Epithelial cell of proximal tubule (primary cell): ENCODE measurements around the gene CTRB1. TPM values are rescaled to one million over a fixed set of nuclear protein-coding genes. Genes with fewer than 3 reads are reported as not detected.

ENCODE experiments used
- DNase-seq: peaks from one replicate; pipeline ENCODE4 v3.0.0-alpha.2; 2011; ENCODE audit warnings: low read depth
- H3K4me3 ChIP-seq: 2 replicates; pipeline ENCODE4 v1.5.1; 2011; ENCODE audit warnings: low read depth, mild to moderate bottlenecking, low read length
- total RNA-seq: library from RNA; depleted of rRNA; stranded (reverse); fragments of >200 nt; gene quantifications from 2 replicates; pipeline ENCODE4 v1.2.3, GENCODE V29; 2015
- TF ChIP-seq, protein P1 (sequence below): conservative IDR thresholded peaks from 2 replicates; pipeline ENCODE4 v1.5.1; 2012; ENCODE audit warnings: low read depth, mild to moderate bottlenecking, low read length

Gene CTRB1
- total RNA-seq, 1 donor from 2014 or later = not detected

GRCh38 chr16:75196836-75197235 lies 22.0 kb upstream of the CTRB1 start:
- no peak overlapping the region for H3K4me3 ChIP-seq
- no peak for DNase-seq
- TF ChIP-seq, protein P1, sequence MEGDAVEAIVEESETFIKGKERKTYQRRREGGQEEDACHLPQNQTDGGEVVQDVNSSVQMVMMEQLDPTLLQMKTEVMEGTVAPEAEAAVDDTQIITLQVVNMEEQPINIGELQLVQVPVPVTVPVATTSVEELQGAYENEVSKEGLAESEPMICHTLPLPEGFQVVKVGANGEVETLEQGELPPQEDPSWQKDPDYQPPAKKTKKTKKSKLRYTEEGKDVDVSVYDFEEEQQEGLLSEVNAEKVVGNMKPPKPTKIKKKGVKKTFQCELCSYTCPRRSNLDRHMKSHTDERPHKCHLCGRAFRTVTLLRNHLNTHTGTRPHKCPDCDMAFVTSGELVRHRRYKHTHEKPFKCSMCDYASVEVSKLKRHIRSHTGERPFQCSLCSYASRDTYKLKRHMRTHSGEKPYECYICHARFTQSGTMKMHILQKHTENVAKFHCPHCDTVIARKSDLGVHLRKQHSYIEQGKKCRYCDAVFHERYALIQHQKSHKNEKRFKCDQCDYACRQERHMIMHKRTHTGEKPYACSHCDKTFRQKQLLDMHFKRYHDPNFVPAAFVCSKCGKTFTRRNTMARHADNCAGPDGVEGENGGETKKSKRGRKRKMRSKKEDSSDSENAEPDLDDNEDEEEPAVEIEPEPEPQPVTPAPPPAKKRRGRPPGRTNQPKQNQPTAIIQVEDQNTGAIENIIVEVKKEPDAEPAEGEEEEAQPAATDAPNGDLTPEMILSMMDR = no peak

- no peak overlapping the region for H3K4me3 ChIP-seq
- DNase-seq = no peak
- TF ChIP-seq, protein P1 = no peak
Observed at GRCh38 chr16:75197522-75198134, 21.2 kb upstream of the CTRB1 start.

DNA sequence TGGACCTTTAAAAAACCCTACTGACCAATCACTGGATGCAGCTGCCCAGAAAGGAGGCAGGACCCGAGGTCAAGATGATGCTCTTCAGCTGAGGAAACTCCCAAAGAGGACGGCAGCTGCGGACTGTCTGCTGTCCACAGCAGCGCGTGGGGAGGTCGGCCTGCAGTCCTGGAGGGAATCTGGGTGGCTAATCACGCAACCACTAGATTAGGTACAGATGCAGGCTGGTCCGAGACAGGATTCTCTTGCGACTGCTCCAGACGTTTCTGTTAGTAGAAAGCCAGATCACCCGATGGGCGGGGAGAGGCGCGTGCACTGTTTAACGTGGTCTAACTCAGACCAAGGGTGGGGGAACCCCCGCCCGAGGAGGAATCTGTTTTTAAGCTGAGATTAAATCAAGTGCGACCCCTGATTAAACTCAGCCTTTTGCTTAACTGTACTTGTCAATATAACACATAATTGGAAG lies 20.6 kb upstream of the CTRB1 start:
- H3K4me3 ChIP-seq = no peak overlapping the region
- TF ChIP-seq, protein P1 = no peak
- DNase-seq = no peak

DNA sequence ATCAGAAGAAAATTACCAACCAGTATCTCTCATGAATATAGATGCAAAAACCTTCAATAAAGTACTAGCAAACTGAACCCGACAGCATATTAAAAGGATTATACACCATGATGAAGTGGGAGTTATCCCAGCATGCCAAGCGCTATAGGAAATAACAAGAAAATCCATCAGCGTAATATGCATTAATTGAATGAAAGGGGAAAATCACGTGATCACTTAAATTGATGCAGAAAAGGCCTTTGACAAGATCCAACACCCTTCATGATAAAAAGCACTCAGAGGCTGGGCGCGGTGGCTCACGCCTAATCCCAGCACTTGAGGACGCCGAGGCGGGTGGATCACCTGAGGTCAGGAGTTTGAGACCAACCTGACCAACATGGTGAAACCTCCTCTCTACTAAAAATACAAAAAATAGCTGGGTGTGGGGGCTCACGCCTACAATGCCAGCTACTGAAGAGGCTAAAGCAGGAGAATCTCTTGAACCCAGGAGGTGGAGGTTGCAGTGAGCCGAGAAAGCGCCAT lies 16.7 kb upstream of the CTRB1 start:
- no peak for DNase-seq
- TF ChIP-seq, protein P1 = no peak
- no peak overlapping the region for H3K4me3 ChIP-seq

- TF ChIP-seq, protein P1 = no peak
- DNase-seq = no peak
- H3K4me3 ChIP-seq = no peak overlapping the region
Observed at GRCh38 chr16:75203096-75203495, 15.7 kb upstream of the CTRB1 start.

DNA sequence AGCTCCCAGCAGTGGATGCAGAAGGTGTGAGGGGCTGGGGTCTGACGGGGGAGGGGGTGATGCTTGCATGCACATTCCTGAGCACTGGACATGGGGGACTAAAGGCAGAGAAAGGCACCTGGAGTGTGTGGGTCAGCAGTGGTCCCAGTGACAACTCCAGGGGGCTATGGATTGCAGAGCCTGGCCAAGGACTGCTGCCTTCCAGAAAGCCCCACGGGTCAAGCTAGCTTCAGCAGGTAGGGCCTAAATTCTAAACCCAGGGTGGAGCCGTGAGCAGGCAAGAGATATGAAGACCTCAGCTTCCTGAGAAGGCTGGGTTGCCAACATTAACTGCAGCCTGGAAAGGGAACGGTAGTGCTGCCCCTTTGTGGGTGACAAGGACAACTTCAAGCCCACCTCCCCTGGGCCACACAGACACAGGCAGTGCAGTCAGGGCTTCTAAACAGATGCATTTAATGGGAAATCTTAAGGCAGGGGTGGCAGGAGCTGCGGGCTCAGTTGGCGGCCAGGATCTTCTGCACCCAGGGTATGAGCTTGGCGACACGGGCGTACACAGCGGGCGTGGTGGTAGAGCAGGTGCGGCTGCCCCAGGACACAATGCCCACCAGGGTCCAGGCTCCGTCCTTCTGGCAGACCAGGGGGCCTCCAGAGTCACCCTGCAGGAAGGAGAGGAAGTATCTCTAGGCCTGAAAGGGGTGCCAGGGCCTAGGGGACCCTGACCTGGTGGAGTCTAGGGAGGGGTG lies 14.9 kb upstream of the CTRB1 start:
- no peak overlapping the region for H3K4me3 ChIP-seq
- TF ChIP-seq, protein P1 = no peak
- no peak for DNase-seq
